HEK293 (cell line): Measurements from ENCODE around the gene KCNH8.

Experiments used
- CTCF ChIP-seq: fragments of 450-650 bp; formaldehyde crosslinking; IDR thresholded peaks from 2 replicates; pipeline ENCODE4 v1.5.1; 2016; ENCODE audit warnings: missing biosample characterization, missing genetic modification characterization
- GLI4 ChIP-seq: fragments of 450-650 bp; formaldehyde crosslinking; IDR thresholded peaks from 2 replicates; pipeline ENCODE4 v1.5.1; 2016; ENCODE audit warnings: missing biosample characterization, missing genetic modification characterization
- PATZ1 ChIP-seq: fragments of 450-650 bp; formaldehyde crosslinking; IDR thresholded peaks from 2 replicates; pipeline ENCODE4 v1.5.1; 2016; ENCODE audit warnings: missing biosample characterization, missing genetic modification characterization
- YY1 ChIP-seq: fragments of 450-650 bp; formaldehyde crosslinking; IDR thresholded peaks from 2 replicates; pipeline ENCODE4 v1.5.1; 2018; ENCODE audit warnings: missing biosample characterization, missing genetic modification characterization
- ZNF133 ChIP-seq: fragments of 450-650 bp; formaldehyde crosslinking; IDR thresholded peaks from 2 replicates; pipeline ENCODE4 v1.5.1; 2016; ENCODE audit warnings: missing biosample characterization, missing genetic modification characterization
- ZNF274 ChIP-seq, 2 experiments: fragments of 200-500 bp in 1 of 2; fragments of 450-650 bp in 1 of 2; sonication (Bioruptor generic) in 1 of 2; formaldehyde crosslinking in 1 of 2; IDR thresholded peaks; 2 replicates each; pipeline versions ENCODE4 v1.5.1 to v1.6.1; 2014 to 2016; ENCODE audit warnings: borderline replicate concordance in 1 of 2, inconsistent platforms in 1 of 2, low read length in 1 of 2, missing biosample characterization in 1 of 2, missing genetic modification characterization in 1 of 2
- ZNF701 ChIP-seq: fragments of 450-650 bp; formaldehyde crosslinking; IDR thresholded peaks from 2 replicates; pipeline ENCODE4 v1.5.1; 2016; ENCODE audit warnings: missing biosample characterization, missing genetic modification characterization
- ZNF843 ChIP-seq: fragments of 450-650 bp; formaldehyde crosslinking; IDR thresholded peaks from 2 replicates; pipeline ENCODE4 v1.5.1; 2016; ENCODE audit warnings: missing biosample characterization, missing genetic modification characterization

DNA sequence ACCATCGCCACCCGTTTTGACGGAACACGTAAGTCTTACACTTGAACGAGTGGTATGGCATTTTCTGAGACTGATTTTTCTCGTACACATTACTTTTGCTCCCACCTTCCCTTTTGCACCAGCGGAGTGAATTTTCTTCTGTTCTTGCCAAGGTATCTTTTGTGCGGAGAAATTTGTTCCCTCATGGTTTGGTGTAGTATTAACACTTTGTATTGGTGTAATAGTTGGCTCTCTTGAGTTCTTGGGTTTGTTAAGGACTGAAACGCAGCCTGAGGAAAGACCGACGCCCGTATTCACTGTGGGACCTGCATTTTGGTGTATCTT lies 420 bp downstream of the KCNH8 start:
- TF ChIP-seq ZNF701 (tag by site-specific recombination) (no peak), CTCF (tag by site-specific recombination) (no peak), ZNF133 (tag by site-specific recombination) (no peak), ZNF843 (tag by site-specific recombination) (no peak), GLI4 (tag by site-specific recombination) (no peak), PATZ1 (no peak), ZNF274 (IDR thresholded peaks at IDR 0.05; ENCODE audit: low read length) (no peak), ZNF274 (tag by site-specific recombination; IDR thresholded peaks at IDR 0.05; ENCODE audit: borderline replicate concordance) (no peak), YY1 (no peak)
